ENCODE results near the gene ATXN7L1.

Gene ATXN7L1

GRCh38 chr7:105802604-105803428 is 73.6 kb downstream of the ATXN7L1 start:
- H3K27ac ChIP-seq = no peak overlapping the region
- DNase-seq (ENCODE audit: low spot score) = no peak
- H3K4me3 ChIP-seq = no peak overlapping the region
- no peak for TF ChIP-seq CTCF (IDR thresholded peaks at IDR 0.05)

GRCh38 chr7:105800849-105801534 is 75.4 kb downstream of the ATXN7L1 start:
- Histone ChIP-seq H3K4me3 (no peak overlapping the region), H3K27ac (no peak overlapping the region)
- no peak for TF ChIP-seq CTCF (IDR thresholded peaks at IDR 0.05)
- DNase-seq (ENCODE audit: low spot score) = peak; percentile 11

- no peak for TF ChIP-seq CTCF (IDR thresholded peaks at IDR 0.05)
- no peak for DNase-seq (ENCODE audit: low spot score)
- no peak overlapping the region for H3K27ac ChIP-seq
- no peak overlapping the region for H3K4me3 ChIP-seq
These were observed 76.0 kb downstream of the ATXN7L1 start for GRCh38 chr7:105800442-105800841.

- Histone ChIP-seq H3K4me3 (no peak overlapping the region), H3K27ac (no peak overlapping the region)
- TF ChIP-seq CTCF (IDR thresholded peaks at IDR 0.05) = no peak
- peak; percentile 54 for DNase-seq (ENCODE audit: low spot score)
These were observed 76.7 kb downstream of the ATXN7L1 start for GRCh38 chr7:105799677-105800076.

- no peak for TF ChIP-seq CTCF (IDR thresholded peaks at IDR 0.05)
- DNase-seq (ENCODE audit: low spot score) = no peak
- H3K27ac ChIP-seq = no peak overlapping the region
- H3K4me3 ChIP-seq = no peak overlapping the region
These were observed 77.4 kb downstream of the ATXN7L1 start for GRCh38 chr7:105799006-105799405.

GRCh38 chr7:105797652-105798051 is 78.7 kb downstream of the ATXN7L1 start:
- H3K4me3 ChIP-seq = no peak overlapping the region
- no peak for DNase-seq (ENCODE audit: low spot score)
- no peak for TF ChIP-seq CTCF (IDR thresholded peaks at IDR 0.05)
- H3K27ac ChIP-seq = no peak overlapping the region

GRCh38 chr7:105796365-105796764 is 80.0 kb downstream of the ATXN7L1 start:
- TF ChIP-seq CTCF (IDR thresholded peaks at IDR 0.05) = no peak
- no peak overlapping the region for H3K4me3 ChIP-seq
- H3K27ac ChIP-seq = no peak overlapping the region
- no peak for DNase-seq (ENCODE audit: low spot score)

Data from coronary artery (tissue), 2 donors.